MM.1S (cell line): ENCODE data around the gene PADI1.

Source experiments
- DNase-seq: peaks from one replicate; pipeline ENCODE4 v3.0.0-alpha.2; 2015
- H2AFZ ChIP-seq: fragments of 300-600 bp; sonication (generic); 2 replicates; pipeline ENCODE4 v1.6.0; 2016; ENCODE audit warnings: antibody characterized with exemption, low read length
- H3F3A ChIP-seq: fragments of 300-600 bp; sonication (generic); 2 replicates; pipeline ENCODE4 v1.6.1; 2016; ENCODE audit warnings: mild to moderate bottlenecking, antibody characterized with exemption, low read length, moderate library complexity, mixed read lengths; ENCODE audit not compliant: insufficient read depth
- H3K27ac ChIP-seq: fragments of 300-600 bp; sonication (generic); 2 replicates; pipeline ENCODE4 v1.5.1; 2016; ENCODE audit warnings: mild to moderate bottlenecking, low read length
- H3K27me3 ChIP-seq: fragments of 300-600 bp; sonication (generic); replicated peaks from 2 replicates; pipeline ENCODE4 v1.6.0; 2016; ENCODE audit warnings: low read length; ENCODE audit not compliant: insufficient read depth
- H3K36me3 ChIP-seq: fragments of 300-600 bp; sonication (generic); replicated peaks from 2 replicates; pipeline ENCODE4 v1.6.1; 2016; ENCODE audit warnings: mild to moderate bottlenecking, low read length, mixed read lengths; ENCODE audit not compliant: insufficient read depth
- H3K4me1 ChIP-seq: fragments of 300-600 bp; sonication (generic); 2 replicates; pipeline ENCODE4 v1.6.1; 2016; ENCODE audit warnings: low read length, mixed read lengths
- H3K4me2 ChIP-seq: fragments of 300-600 bp; sonication (generic); 2 replicates; pipeline ENCODE4 v1.6.0; 2016; ENCODE audit warnings: low read depth, low read length
- H3K4me3 ChIP-seq: fragments of 300-600 bp; sonication (generic); 2 replicates; pipeline ENCODE4 v1.5.1; 2016; ENCODE audit warnings: low read length, mixed read lengths
- H3K79me2 ChIP-seq: fragments of 300-600 bp; sonication (generic); 2 replicates; pipeline ENCODE4 v1.6.1; 2016; ENCODE audit warnings: mixed run types, low read length, mixed read lengths
- H3K9ac ChIP-seq: fragments of 300-600 bp; sonication (generic); 2 replicates; pipeline ENCODE4 v1.6.1; 2016; ENCODE audit warnings: low read length, mixed read lengths
- H3K9me2 ChIP-seq: fragments of 300-600 bp; sonication (generic); replicated peaks from 2 replicates; pipeline ENCODE4 v1.6.1; 2016; ENCODE audit warnings: mild to moderate bottlenecking, low read length, mixed read lengths; ENCODE audit not compliant: insufficient read depth
- H3K9me3 ChIP-seq: fragments of 300-600 bp; sonication (generic); replicated peaks from 2 replicates; pipeline ENCODE4 v1.6.1; 2016; ENCODE audit warnings: mild to moderate bottlenecking, low read length, mixed read lengths; ENCODE audit not compliant: insufficient read depth
- H4K20me1 ChIP-seq: fragments of 300-600 bp; sonication (generic); 2 replicates; pipeline ENCODE4 v1.6.1; 2016; ENCODE audit warnings: mild to moderate bottlenecking, low read length, moderate library complexity, mixed read lengths; ENCODE audit not compliant: insufficient read depth
- CTCF ChIP-seq: fragments of 300-600 bp; sonication (generic); IDR thresholded peaks from 2 replicates; pipeline ENCODE4 v1.5.1; 2016; ENCODE audit warnings: antibody characterized with exemption, low read length, mixed read lengths
- EZH2 ChIP-seq: fragments of 300-600 bp; sonication (generic); optimal IDR thresholded peaks from 2 replicates; pipeline ENCODE3; 2017; ENCODE audit warnings: low read depth, mild to moderate bottlenecking, antibody characterized with exemption, low read length, mixed read lengths
- EZH2phosphoT487 ChIP-seq: fragments of 300-600 bp; sonication (generic); IDR thresholded peaks from 2 replicates; pipeline ENCODE4 v1.6.1; 2018; ENCODE audit warnings: antibody characterized with exemption, low read length

PADI1 gene

GRCh38 chr1:17195731-17196130 lies 9.2 kb upstream of the PADI1 start:
- H4K20me1 ChIP-seq: no peaks in the 10 kb centered on the region
- H3K9ac ChIP-seq: no peak overlapping the region
- peaks cover 96% of the 10 kb centered on the region for H3K27me3 ChIP-seq
- TF ChIP-seq CTCF (no peak), EZH2phosphoT487 (no peak), EZH2 (no peak)
- H3K9me2 ChIP-seq: no peaks in the 10 kb centered on the region
- no peak overlapping the region for H3K27ac ChIP-seq
- H3K4me3 ChIP-seq: no peak overlapping the region
- H3K9me3 ChIP-seq: no peaks in the 10 kb centered on the region
- no peaks in the 10 kb centered on the region for H3K4me1 ChIP-seq
- H3K36me3 ChIP-seq: no peaks in the 10 kb centered on the region
- no peak overlapping the region for H2AFZ ChIP-seq
- no peak for DNase-seq
- no peaks in the 10 kb centered on the region for H3K79me2 ChIP-seq
- no peak overlapping the region for H3K4me2 ChIP-seq
- H3F3A ChIP-seq: no peaks in the 10 kb centered on the region

- Histone ChIP-seq H3K4me1 (no peaks in the 10 kb centered on the region), H3K79me2 (no peaks in the 10 kb centered on the region), H2AFZ (no peak overlapping the region), H3K4me2 (no peak overlapping the region), H3K36me3 (no peaks in the 10 kb centered on the region), H3K9ac (no peak overlapping the region), H3K27me3 (peaks cover 99% of the 10 kb centered on the region), H3K4me3 (no peak overlapping the region), H3K27ac (no peak overlapping the region), H3K9me2 (no peaks in the 10 kb centered on the region), H3F3A (no peaks in the 10 kb centered on the region), H3K9me3 (no peaks in the 10 kb centered on the region), H4K20me1 (no peaks in the 10 kb centered on the region)
- TF ChIP-seq CTCF (no peak), EZH2 (no peak), EZH2phosphoT487 (no peak)
- no peak for DNase-seq
Measured at GRCh38 chr1:17196496-17197185, 8.3 kb upstream of the PADI1 start.

GRCh38 chr1:17197696-17198095 lies 7.2 kb upstream of the PADI1 start:
- Histone ChIP-seq H3K36me3 (no peaks in the 10 kb centered on the region), H3K9ac (no peak overlapping the region), H3K27me3 (peaks cover 99% of the 10 kb centered on the region), H3K79me2 (no peaks in the 10 kb centered on the region), H3K9me3 (no peaks in the 10 kb centered on the region), H3K4me3 (no peak overlapping the region), H3K27ac (no peak overlapping the region), H2AFZ (no peak overlapping the region), H3K4me2 (no peak overlapping the region), H3K9me2 (no peaks in the 10 kb centered on the region), H4K20me1 (no peaks in the 10 kb centered on the region), H3K4me1 (no peaks in the 10 kb centered on the region), H3F3A (no peaks in the 10 kb centered on the region)
- DNase-seq: no peak
- TF ChIP-seq EZH2 (no peak), EZH2phosphoT487 (no peak), CTCF (no peak)
